GM12875 (cell line): Measurements from ENCODE around the gene KDM6A.

Experiments
- H3K4me3 ChIP-seq: one replicate; pipeline ENCODE4 v1.5.1; 2011; ENCODE audit warnings: low read depth, low read length, control low read depth
- TF ChIP-seq, protein P1 (sequence below): IDR thresholded peaks from 2 replicates; pipeline ENCODE4 v1.5.1; 2011; ENCODE audit warnings: low read depth, mild to moderate bottlenecking, control low read depth, inconsistent platforms, low read length, moderate library complexity, borderline replicate concordance; ENCODE audit not compliant: insufficient read depth

Gene KDM6A

DNA sequence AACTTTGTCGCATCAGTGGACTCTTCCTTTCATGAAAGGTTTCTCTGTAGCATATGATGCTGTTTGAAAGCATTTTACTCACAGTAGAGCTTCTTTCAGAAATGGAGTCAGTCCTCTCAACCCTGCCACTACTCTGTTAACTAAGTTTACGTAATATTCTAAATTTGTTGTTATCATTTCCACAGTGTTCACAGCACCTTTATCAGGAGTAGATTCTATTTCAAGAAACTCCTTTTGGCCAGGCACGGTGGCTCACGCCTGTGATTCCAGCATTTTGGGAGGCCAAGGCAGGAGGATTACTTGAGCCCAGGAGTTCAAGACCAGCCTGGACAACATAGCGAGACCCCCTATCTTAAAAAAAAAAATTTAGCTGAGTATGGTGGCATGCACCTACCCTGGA, 90.0 kb downstream of the KDM6A start:
- TF ChIP-seq, protein P1, sequence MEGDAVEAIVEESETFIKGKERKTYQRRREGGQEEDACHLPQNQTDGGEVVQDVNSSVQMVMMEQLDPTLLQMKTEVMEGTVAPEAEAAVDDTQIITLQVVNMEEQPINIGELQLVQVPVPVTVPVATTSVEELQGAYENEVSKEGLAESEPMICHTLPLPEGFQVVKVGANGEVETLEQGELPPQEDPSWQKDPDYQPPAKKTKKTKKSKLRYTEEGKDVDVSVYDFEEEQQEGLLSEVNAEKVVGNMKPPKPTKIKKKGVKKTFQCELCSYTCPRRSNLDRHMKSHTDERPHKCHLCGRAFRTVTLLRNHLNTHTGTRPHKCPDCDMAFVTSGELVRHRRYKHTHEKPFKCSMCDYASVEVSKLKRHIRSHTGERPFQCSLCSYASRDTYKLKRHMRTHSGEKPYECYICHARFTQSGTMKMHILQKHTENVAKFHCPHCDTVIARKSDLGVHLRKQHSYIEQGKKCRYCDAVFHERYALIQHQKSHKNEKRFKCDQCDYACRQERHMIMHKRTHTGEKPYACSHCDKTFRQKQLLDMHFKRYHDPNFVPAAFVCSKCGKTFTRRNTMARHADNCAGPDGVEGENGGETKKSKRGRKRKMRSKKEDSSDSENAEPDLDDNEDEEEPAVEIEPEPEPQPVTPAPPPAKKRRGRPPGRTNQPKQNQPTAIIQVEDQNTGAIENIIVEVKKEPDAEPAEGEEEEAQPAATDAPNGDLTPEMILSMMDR: no peak
- no peak overlapping the region for H3K4me3 ChIP-seq

DNA sequence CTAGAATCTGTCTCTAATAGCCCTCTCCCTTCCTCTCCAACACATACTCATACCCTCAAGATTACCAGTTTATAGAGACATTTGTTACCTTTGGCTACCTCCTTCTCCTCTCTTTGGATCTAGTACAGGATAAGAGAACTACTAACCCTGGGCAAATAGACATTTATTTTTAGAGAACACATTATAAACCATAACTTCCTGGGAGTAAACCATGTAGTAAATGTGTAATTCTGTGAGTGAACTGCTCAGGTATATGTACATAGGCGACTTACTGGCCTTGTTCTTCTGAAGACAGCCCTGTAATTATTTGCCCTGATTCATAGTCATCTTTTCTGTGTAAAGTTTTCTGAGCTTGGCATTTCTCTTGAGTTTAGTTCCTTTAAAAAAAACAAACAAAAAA, 94.2 kb downstream of the KDM6A start:
- H3K4me3 ChIP-seq: no peak overlapping the region
- TF ChIP-seq, protein P1: no peak

DNA sequence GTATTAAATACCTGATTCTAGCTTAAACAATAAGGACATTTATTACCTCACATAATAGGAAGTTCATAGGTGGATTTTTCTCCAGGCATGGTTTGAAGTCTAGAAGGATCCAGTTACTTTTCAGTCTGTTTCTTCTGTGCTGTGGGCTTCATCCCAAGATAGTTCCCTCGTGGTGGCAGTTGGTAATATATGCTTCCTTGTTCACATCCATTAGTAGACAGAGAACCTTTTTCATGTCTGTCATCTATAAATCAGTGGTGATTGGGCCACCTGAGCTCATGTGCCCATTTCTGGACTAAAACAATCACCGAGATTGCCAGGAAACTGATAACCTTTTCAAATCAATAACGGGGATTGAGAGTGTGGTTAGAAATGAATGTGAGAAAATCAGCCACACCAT, 97.7 kb downstream of the KDM6A start:
- TF ChIP-seq, protein P1: no peak
- no peak overlapping the region for H3K4me3 ChIP-seq

DNA sequence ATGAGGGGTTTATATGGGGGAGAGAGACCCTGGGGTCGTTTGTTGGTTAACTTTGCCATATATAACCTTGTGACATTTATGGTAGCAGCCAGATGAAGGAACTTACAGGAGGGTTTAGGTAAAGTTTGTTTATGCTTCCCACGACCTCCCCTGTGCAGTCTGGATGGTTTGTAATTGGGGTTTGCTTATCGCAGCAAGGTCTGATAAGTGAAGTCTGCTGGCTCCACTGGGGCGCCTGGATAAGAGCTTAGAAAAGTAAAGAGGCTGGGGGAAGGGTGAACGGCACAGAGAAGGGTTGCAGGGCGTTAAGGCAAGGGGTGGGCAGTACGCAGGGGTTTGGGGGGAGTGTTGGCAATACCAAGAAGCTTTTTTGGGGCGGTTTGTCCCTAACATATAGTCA, 98.7 kb downstream of the KDM6A start:
- TF ChIP-seq, protein P1: no peak
- H3K4me3 ChIP-seq: no peak overlapping the region

DNA sequence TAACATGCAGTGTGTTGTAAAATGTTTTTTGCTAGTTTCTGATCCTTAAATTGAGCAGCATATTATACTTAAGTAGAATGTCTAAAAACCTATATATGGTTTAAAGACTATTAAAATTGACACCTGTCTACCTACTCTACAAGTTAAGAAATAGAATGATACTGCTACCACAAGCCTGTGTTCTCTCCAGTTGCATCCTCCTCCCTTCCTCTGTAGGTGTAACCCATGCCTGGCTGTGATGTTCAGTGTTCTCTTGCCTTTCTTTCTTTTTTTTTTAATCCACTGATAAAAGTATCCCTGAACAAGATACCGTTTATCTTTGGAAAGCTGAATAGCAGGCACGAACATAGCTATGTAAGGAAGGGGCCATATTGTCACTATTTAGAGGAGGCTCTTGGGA, 99.1 kb downstream of the KDM6A start:
- TF ChIP-seq, protein P1: no peak
- no peak overlapping the region for H3K4me3 ChIP-seq

DNA sequence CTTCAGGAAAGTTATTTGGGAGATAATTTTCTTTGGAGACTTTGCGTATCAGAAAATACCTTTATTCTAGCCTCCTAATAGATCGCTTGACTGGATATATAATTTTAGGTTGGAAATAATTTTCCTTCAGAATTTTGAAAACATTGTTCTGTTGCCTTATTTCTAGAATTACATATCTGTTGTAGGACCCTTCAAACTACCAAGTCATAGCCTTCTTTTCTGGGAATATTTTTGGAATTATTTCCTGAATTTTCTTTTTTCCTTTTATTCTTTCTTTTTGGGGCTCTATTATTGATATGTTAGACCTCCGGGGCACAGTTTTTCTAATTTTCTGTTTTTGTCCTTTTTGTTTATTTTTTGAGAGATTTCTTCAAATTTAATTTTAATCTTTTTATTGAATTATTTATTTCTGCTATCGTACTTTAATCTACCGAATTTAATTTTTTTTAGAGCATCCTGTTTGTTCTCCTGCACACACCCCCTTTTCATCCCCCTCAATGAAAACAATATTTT, 100.5 kb downstream of the KDM6A start:
- TF ChIP-seq, protein P1: no peak
- H3K4me3 ChIP-seq: no peak overlapping the region

DNA sequence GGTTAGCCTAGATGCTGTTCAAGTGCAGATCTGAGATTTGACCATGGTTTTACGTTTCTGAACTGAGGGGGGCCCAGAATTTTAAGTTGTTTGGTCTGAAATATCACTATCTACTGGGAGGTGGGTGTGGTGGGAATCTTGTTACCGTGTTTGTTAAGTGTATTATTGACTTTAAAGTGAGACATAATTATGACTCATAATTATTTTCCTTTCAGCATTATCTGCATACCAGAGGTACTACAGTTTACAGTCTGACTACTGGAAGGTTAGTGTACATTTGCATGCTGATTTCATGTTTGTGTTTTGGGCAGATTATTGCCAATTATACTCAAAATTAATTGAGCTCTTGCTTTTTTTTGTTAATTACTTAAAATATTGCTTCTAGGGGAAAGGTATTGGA, 101.5 kb downstream of the KDM6A start:
- no peak overlapping the region for H3K4me3 ChIP-seq
- TF ChIP-seq, protein P1: no peak
